Neural progenitor cell (in vitro differentiated cells): ENCODE results near the gene VAPB.

Source experiments
- EZH2 ChIP-seq: fragments of 200-600 bp; sonication (generic); IDR thresholded peaks from 2 replicates; pipeline ENCODE4 v1.6.1; 2017; ENCODE audit warnings: antibody characterized with exemption, mild to moderate bottlenecking, moderate library complexity
- EZH2phosphoT487 ChIP-seq: fragments of 200-600 bp; sonication (generic); IDR thresholded peaks from 2 replicates; pipeline ENCODE4 v1.6.1; 2017; ENCODE audit warnings: antibody characterized with exemption
- TF ChIP-seq, protein P1 (sequence below): fragments of 200-600 bp; sonication (generic); IDR thresholded peaks from 2 replicates; pipeline ENCODE4 v1.5.1; 2017; ENCODE audit warnings: antibody characterized with exemption, mild to moderate bottlenecking

DNA sequence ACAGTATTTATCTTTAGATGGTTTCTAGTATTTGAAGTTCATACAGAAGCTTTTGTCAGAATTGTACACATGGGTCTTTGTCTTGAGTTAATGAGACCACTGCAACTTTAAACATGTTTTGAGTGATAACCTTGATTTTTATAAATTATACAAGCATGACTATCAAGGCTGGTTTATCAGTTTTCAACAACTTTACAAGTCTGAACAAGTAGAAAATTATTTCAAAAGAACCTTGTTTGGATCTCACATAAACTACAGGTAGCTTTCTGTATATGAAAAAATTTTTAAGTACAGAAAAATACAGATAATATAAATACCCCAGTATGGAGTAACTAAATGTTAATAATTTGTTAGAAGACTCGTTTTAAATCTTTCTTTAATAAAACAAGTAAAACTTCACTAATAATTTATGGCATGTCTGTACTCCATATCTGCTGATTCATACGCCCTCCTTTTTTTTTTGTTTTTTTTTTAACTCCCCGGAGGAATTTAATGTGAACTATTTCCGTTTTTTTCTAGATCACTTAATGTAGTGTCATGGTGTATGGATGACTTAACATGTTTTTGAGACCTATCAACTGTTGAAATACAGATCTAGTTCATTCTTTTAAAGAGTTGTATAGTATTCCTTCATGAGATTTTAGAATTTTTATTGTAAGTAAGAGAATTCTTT is 18.3 kb downstream of the VAPB start:
- TF ChIP-seq, protein P1, sequence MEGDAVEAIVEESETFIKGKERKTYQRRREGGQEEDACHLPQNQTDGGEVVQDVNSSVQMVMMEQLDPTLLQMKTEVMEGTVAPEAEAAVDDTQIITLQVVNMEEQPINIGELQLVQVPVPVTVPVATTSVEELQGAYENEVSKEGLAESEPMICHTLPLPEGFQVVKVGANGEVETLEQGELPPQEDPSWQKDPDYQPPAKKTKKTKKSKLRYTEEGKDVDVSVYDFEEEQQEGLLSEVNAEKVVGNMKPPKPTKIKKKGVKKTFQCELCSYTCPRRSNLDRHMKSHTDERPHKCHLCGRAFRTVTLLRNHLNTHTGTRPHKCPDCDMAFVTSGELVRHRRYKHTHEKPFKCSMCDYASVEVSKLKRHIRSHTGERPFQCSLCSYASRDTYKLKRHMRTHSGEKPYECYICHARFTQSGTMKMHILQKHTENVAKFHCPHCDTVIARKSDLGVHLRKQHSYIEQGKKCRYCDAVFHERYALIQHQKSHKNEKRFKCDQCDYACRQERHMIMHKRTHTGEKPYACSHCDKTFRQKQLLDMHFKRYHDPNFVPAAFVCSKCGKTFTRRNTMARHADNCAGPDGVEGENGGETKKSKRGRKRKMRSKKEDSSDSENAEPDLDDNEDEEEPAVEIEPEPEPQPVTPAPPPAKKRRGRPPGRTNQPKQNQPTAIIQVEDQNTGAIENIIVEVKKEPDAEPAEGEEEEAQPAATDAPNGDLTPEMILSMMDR: no peak
- TF ChIP-seq EZH2 (no peak), EZH2phosphoT487 (no peak)
